HG02970 (cell line): ENCODE measurements around the gene AIP.
A peak's percentile ranks its signal among the peaks of the same experiment; 100 is the strongest.

Experiments
- ATAC-seq: cut with Tn5 transposase; IDR thresholded peaks from one replicate; pipeline ENCODE4 v1.9.1; 2021; ENCODE audit warnings: mild to moderate bottlenecking, moderate library complexity, moderate number of reproducible peaks; ENCODE audit not compliant: unreplicated experiment, low FRiP score

AIP gene

GRCh38 chr11:67482827-67483798, at the start of gene AIP:
Gene AIP (plus strand): TSS chr11:67483026. CDS start chr11:67483159, 133 bp downstream.
- peak; percentile 71 for ATAC-seq

DNA sequence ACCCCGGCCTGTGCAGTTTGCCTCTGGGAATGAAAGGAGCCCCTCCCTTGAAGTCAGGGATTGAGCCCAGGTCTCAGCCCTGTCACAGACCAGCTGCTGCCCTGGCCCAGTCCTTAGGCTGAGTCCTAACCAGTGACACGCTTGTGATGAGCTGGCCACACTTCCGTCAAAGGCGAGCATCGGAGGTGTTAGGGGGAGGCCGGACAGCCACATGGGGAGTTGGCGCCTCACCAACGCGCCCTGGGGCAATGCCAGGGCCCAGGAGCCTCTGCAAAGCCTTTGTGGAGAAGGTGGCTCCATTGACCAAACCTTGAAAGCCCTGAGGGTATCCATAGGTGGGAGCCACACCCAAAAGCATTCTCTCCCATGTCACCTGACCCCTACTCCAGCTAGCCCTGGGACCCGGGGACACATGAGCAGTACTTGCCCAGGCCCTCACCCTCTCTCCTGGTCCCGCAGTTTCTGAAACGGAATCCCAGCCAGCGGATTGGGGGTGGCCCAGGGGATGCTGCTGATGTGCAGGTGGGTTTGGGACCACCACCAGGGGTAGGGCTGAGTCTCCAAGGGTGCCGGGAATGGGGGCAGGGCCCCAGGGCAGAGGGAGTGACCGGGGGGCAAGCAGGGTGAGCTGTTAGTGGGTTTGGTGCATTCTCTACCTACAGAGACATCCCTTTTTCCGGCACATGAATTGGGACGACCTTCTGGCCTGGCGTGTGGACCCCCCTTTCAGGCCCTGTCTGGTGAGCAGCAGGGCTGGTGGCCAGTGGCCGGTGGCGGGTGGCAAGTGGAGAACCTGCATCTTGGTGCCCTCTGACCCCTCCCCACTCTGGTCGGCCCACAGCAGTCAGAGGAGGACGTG, 49.1 kb upstream of the AIP start:
- no peak for ATAC-seq

GRCh38 chr11:67434395-67434881, 48.4 kb upstream of the AIP start:
- no peak for ATAC-seq

DNA sequence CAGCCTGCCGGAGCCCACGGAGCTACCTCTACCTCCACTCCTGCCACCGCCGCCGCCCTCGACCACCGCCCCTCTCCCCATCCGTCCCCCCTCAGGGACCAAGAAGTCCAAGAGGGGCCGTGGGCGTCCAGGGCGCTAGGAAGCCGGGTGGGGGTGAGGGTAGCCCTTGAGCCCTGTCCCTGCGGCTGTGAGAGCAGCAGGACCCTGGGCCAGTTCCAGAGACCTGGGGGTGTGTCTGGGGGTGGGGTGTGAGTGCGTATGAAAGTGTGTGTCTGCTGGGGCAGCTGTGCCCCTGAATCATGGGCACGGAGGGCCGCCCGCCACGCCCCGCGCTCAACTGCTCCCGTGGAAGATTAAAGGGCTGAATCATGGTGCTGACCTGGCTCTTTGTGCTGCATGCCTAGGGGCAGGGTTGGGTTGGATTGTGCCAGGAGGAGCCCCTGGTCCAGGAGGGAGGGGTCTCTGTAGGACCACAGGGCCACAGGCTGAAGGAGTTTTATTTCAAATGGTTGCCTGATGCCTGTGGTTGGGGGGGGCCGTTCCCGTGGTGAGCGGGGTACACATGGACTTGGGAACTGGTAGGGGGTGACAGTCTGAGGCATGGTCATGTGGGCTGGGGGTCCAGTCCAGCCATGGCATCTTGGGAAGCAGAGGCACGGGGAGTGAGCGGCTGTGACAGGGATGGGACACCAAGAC, 47.6 kb upstream of the AIP start:
- ATAC-seq, result no peak

DNA sequence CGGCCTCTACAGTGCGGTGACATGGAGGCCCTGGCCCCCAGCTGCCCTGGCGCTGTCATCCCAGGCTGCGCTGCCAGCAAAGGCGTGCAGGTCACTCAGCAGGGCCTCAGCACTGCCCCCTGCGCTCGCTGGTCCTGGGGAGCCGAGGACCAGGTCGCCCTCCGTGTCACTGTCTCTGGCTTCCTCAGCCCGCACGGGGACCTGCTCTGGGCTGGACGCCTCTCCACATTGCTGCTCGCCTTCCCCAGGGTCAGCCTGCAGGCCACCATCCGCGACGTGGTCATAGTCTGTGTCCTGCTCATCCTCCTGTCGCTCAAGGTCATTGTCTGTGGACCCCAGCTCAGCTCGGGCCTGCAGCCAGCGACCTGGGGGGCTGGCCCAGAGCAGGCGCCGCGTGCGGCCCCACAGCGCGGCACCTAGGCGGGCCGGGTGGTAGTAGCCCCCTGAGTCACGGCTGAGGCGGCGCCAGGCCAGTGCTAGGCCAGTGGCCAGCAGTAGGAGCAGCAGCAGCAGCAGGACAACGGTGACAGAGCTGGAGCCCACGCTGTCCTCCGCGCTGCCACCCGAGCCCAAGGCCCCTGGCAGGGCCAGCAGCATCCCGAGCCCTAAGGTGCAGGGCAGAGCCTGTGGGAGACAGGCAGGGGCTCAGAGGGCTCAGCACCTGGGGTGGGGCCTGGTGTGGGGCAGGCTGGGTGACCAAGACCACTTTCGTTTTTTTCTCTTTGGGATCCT, 46.9 kb upstream of the AIP start:
- ATAC-seq, result no peak

- ATAC-seq, result no peak
Measured at GRCh38 chr11:67436459-67437081, 46.3 kb upstream of the AIP start.

- ATAC-seq, result no peak
Measured at GRCh38 chr11:67437082-67437808, 45.6 kb upstream of the AIP start, which contains the start of gene PTPRCAP. Gene PTPRCAP (minus strand): TSS chr11:67437682. CDS start chr11:67437619, 63 bp downstream.

DNA sequence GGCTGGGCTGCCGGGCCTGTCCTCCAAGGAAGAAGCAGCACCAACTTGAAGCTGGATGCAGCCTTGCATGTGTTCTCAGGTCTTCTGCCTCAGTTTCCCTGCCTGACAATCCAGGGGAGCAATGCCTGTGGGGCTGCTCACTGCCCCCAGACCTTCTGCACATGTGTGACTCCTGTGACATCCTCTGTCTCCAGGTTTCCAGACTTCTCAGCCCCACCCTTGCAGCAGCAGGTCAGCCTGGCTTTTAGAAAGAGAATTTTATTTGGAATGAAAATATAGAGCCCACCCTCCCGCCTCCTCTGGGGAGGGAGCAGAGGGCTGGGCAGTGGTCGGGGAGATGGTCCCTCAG, 45.0 kb upstream of the AIP start:
- no peak for ATAC-seq

DNA sequence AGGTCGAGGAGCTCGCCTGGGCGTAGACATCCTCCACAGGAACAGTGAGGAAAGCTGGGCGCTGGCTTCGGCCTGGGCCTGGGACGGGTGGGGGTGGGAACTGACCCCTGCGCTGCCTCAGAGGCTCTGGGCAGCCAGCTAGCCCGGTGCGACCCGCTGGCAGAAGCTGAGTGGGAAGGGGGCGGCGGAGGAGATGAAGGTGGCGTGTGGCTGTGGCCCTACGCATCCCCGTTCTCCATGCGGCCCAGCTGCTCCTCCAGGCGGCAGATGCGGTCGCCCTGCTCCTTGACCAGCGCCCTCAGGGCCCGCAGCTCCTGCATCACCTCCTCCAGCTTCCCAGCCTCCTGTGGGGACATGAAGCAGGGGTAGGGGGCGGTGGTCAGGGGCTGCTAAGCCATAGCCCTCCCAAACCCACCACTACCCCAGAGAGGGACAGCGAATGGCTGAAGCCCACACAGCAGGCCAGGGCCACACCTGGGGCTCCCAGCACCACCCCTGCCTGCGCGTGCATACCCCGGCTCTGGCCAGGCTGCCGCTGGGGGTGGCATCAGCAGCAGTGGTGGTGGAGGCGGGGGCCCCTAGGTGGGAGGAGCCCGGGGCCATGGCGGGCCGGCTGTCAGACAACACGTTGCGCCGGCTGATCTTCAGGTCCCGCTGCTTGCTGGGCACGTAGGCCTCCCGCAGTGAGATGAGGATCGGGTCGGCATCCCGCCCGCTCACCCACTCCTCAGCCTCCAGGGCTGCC, 44.5 kb upstream of the AIP start:
- no peak for ATAC-seq

GRCh38 chr11:67439321-67440228, 43.3 kb upstream of the AIP start:
- ATAC-seq, result no peak

- ATAC-seq, result no peak
Measured at GRCh38 chr11:67440229-67441097, 42.4 kb upstream of the AIP start.

GRCh38 chr11:67441098-67441563, 41.7 kb upstream of the AIP start:
- no peak for ATAC-seq

- no peak for ATAC-seq
Measured at GRCh38 chr11:67441731-67442351, 41.0 kb upstream of the AIP start.

- ATAC-seq, result no peak
Measured at GRCh38 chr11:67442504-67443404, 40.1 kb upstream of the AIP start.
